IMR-90 (cell line): ENCODE measurements around the gene GPATCH2L.

Experiments used
- CEBPB ChIP-seq: IDR thresholded peaks from 2 replicates; pipeline ENCODE4 v1.6.1; 2012; ENCODE audit warnings: low read depth, low read length, improper control_type of control experiment
- MXI1 ChIP-seq: IDR thresholded peaks from 2 replicates; pipeline ENCODE4 v1.6.1; 2012; ENCODE audit warnings: low read depth, mild to moderate bottlenecking, low read length, moderate library complexity, borderline replicate concordance
- SMC3 ChIP-seq: fragments of 150-350 bp; IDR thresholded peaks from 2 replicates; pipeline ENCODE4 v1.6.1; 2016; ENCODE audit warnings: low read depth, mild to moderate bottlenecking, antibody characterized with exemption, low read length, moderate library complexity
- TF ChIP-seq, protein P1 (sequence below): conservative IDR thresholded peaks from 2 replicates; pipeline ENCODE4 v1.5.1; 2012; ENCODE audit warnings: mild to moderate bottlenecking, low read depth, low read length, improper control_type of control experiment

DNA sequence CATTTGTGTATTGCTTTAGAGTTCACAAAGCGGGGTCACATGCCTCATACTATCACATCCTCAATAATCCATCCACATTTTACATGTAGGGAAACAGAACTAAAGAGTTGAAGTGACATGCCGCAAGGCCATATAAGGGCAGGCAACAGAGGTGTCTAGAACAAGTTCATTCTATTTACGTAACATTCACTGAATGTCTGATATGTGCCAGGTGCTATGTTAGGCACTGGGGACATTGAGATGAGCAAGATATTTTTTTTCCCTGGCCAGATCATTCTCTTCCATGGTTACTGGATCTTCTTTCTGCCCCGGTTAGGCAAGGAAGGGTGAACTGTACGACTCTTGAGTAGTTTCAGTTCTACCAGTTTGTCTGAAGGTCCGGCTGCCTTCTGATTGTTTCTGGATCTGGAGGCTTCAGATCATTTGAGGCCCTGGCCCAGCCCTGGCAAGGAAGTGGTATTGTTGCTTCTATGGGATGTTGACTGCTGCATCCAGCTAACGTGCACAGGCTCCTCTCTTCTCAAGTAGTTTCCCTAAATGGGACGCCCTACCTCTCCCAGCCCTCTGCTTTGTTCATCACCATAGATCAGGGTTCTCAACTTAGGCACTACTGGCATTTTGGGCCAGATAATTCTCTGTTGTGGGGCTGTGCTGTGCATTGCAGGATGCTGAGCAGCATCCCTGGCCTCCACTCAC, 12.1 kb downstream of the GPATCH2L start:
- TF ChIP-seq SMC3 (no peak), CEBPB (no peak), MXI1 (no peak)
- TF ChIP-seq, protein P1, sequence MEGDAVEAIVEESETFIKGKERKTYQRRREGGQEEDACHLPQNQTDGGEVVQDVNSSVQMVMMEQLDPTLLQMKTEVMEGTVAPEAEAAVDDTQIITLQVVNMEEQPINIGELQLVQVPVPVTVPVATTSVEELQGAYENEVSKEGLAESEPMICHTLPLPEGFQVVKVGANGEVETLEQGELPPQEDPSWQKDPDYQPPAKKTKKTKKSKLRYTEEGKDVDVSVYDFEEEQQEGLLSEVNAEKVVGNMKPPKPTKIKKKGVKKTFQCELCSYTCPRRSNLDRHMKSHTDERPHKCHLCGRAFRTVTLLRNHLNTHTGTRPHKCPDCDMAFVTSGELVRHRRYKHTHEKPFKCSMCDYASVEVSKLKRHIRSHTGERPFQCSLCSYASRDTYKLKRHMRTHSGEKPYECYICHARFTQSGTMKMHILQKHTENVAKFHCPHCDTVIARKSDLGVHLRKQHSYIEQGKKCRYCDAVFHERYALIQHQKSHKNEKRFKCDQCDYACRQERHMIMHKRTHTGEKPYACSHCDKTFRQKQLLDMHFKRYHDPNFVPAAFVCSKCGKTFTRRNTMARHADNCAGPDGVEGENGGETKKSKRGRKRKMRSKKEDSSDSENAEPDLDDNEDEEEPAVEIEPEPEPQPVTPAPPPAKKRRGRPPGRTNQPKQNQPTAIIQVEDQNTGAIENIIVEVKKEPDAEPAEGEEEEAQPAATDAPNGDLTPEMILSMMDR = no peak
